ENCODE results near the gene SLC35F2. TPM values are rescaled to one million over a fixed set of nuclear protein-coding genes. Genes with fewer than 3 reads are reported as not detected.

The SLC35F2 gene
- total RNA-seq, 2 donors from 2014 or later, result 18.8 to 23.6 TPM

DNA sequence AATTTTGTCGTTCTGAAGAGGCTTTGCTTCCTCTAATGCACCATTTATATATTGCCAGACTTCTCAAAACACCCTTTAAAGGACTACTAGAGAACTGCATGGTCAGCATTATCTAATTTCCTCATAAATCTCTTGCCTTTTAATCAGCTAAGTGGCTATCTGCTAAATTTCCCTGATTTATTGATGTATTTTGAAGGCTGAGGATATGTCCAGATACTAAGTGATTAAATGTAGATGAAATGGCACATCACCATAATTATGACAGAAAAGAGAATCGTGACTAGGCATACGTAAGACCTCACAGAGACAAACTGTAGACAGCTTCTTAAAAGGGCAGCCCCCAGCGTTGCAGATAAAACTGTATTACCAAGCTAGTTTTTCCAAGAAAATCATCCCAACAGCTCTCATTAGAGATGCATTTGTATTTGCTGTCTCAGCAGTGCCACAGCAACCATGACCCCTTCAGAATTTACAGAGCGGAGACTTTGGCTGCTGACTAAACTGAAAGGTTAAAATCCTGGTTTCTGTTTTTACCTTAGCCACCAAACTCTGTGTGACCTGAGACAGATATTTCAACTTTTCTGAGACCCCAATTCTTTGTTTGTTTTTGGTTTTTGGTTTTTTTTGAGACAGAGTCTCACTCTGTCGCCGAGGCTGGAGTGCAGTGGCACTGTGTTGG lies 79.6 kb downstream of the SLC35F2 start:
- Histone ChIP-seq H3K36me3 (ENCODE audit: control insufficient read depth, insufficient read depth, low read length) (no peaks in the 10 kb centered on the region), H3K9me3 (ENCODE audit: control insufficient read depth, low read length) (no peaks in the 10 kb centered on the region), H3K27me3 (ENCODE audit: control insufficient read depth, insufficient read depth, low read length, poor library complexity, severe bottlenecking) (no peaks in the 10 kb centered on the region), H3K9ac (ENCODE audit: extremely low read depth, low read length, poor library complexity, severe bottlenecking) (no peak overlapping the region), H3K4me3 (ENCODE audit: low read length) (no peak overlapping the region), H3K4me1 (ENCODE audit: control insufficient read depth, insufficient read depth, low read length) (no peaks in the 10 kb centered on the region), H3K27ac (ENCODE audit: low read depth, low read length) (no peak overlapping the region)
- TF ChIP-seq, protein P1, sequence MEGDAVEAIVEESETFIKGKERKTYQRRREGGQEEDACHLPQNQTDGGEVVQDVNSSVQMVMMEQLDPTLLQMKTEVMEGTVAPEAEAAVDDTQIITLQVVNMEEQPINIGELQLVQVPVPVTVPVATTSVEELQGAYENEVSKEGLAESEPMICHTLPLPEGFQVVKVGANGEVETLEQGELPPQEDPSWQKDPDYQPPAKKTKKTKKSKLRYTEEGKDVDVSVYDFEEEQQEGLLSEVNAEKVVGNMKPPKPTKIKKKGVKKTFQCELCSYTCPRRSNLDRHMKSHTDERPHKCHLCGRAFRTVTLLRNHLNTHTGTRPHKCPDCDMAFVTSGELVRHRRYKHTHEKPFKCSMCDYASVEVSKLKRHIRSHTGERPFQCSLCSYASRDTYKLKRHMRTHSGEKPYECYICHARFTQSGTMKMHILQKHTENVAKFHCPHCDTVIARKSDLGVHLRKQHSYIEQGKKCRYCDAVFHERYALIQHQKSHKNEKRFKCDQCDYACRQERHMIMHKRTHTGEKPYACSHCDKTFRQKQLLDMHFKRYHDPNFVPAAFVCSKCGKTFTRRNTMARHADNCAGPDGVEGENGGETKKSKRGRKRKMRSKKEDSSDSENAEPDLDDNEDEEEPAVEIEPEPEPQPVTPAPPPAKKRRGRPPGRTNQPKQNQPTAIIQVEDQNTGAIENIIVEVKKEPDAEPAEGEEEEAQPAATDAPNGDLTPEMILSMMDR (conservative IDR thresholded peaks at IDR 0.05), result no peak
- H3K27ac Mint-ChIP-seq, result no peak overlapping the region
- H3K36me3 Mint-ChIP-seq (ENCODE audit: low read depth), result no peaks in the 10 kb centered on the region
- no peak for DNase-seq
- H3K9me3 Mint-ChIP-seq, result no peaks in the 10 kb centered on the region
- H3K4me1 Mint-ChIP-seq, result no peaks in the 10 kb centered on the region
- H3K4me3 Mint-ChIP-seq, result no peak overlapping the region
- 94 to 96% methylated on average over 6 to 7 of the region's 7 CpGs for WGBS, 2 experiments (ENCODE audit: insufficient coverage in 1 of 2, insufficient read length in 1 of 2)
- H3K27me3 Mint-ChIP-seq (ENCODE audit: insufficient read depth), result no peaks in the 10 kb centered on the region

DNA sequence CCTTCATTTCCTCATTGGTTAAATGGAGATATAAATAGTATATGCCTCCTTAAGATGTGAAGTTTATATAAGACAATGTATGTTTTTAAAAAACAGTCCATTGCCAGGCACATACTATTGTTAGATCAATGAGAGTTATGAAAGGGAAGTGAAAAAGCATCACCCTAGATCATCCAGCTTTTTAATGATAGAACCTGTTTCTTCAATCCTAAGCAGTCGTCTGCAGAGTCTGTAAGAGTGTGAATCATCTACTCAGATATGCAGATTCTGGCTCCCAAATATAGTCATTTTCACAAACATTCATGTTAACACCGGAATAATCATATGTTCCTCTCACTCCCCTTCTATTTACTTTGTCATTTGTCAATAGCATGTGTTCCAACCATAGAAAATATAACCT lies 81.5 kb downstream of the SLC35F2 start:
- no peaks in the 10 kb centered on the region for H3K36me3 ChIP-seq (ENCODE audit: control insufficient read depth, insufficient read depth, low read length)

DNA sequence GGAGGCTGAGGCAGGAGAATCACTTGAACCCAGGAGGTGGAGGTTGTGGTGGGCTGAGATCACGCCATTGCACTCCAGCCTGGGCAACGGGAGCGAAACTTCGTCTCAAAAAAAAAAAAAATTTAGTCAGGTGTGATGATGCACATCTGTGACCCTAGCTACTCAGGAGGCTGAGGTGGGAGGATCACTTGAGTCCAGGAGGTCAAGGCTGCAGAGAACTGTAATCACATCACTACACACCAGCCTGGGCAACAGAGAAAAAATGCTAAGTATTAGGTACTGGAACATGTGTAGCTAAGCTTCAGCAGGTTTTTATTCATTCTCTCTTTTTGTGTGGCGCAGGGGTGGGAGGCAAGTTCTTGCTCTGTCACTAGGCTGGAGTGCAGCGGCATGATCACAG lies 82.5 kb downstream of the SLC35F2 start:
- H3K4me1 ChIP-seq (ENCODE audit: control insufficient read depth, insufficient read depth, low read length), result no peaks in the 10 kb centered on the region
- H3K36me3 Mint-ChIP-seq (ENCODE audit: low read depth), result no peaks in the 10 kb centered on the region
- H3K27me3 ChIP-seq (ENCODE audit: control insufficient read depth, insufficient read depth, low read length, poor library complexity, severe bottlenecking), result no peaks in the 10 kb centered on the region
- no peaks in the 10 kb centered on the region for H3K4me1 Mint-ChIP-seq
- DNase-seq, result no peak
- TF ChIP-seq, protein P1 (conservative IDR thresholded peaks at IDR 0.05), result no peak
- H3K27ac ChIP-seq (ENCODE audit: low read depth, low read length), result no peak overlapping the region
- no peaks in the 10 kb centered on the region for H3K36me3 ChIP-seq (ENCODE audit: control insufficient read depth, insufficient read depth, low read length)
- no peaks in the 10 kb centered on the region for H3K27me3 Mint-ChIP-seq (ENCODE audit: insufficient read depth)
- H3K4me3 ChIP-seq (ENCODE audit: low read length), result no peak overlapping the region
- H3K27ac Mint-ChIP-seq, result no peak overlapping the region
- WGBS, 2 experiments (ENCODE audit: insufficient coverage in 1 of 2, insufficient read length in 1 of 2), result 95 to 100% methylated on average over 2 to 6 of the region's 6 CpGs
- H3K4me3 Mint-ChIP-seq, result no peak overlapping the region
- no peaks in the 10 kb centered on the region for H3K9me3 ChIP-seq (ENCODE audit: control insufficient read depth, low read length)
- no peaks in the 10 kb centered on the region for H3K9me3 Mint-ChIP-seq
- no peak overlapping the region for H3K9ac ChIP-seq (ENCODE audit: extremely low read depth, low read length, poor library complexity, severe bottlenecking)

More for the DNA sequence above, 81.5 kb downstream of the SLC35F2 start:
- H3K27me3 Mint-ChIP-seq (ENCODE audit: insufficient read depth), result no peaks in the 10 kb centered on the region
- Histone ChIP-seq H3K4me1 (ENCODE audit: control insufficient read depth, insufficient read depth, low read length) (no peaks in the 10 kb centered on the region), H3K27me3 (ENCODE audit: control insufficient read depth, insufficient read depth, low read length, poor library complexity, severe bottlenecking) (no peaks in the 10 kb centered on the region), H3K27ac (ENCODE audit: low read depth, low read length) (no peak overlapping the region), H3K9ac (ENCODE audit: extremely low read depth, low read length, poor library complexity, severe bottlenecking) (no peak overlapping the region), H3K9me3 (ENCODE audit: control insufficient read depth, low read length) (no peaks in the 10 kb centered on the region), H3K4me3 (ENCODE audit: low read length) (no peak overlapping the region)
- TF ChIP-seq, protein P1 (conservative IDR thresholded peaks at IDR 0.05), result no peak
- H3K36me3 Mint-ChIP-seq (ENCODE audit: low read depth), result no peaks in the 10 kb centered on the region
- no peak overlapping the region for H3K4me3 Mint-ChIP-seq
- no peak overlapping the region for H3K27ac Mint-ChIP-seq
- DNase-seq, result no peak
- H3K4me1 Mint-ChIP-seq, result no peaks in the 10 kb centered on the region
- WGBS, 2 experiments (ENCODE audit: insufficient coverage in 1 of 2, insufficient read length in 1 of 2), result 83 to 91% methylated on average over 2 of the region's 2 CpGs
- H3K9me3 Mint-ChIP-seq, result no peaks in the 10 kb centered on the region

All from endodermal cell (in vitro differentiated cells).